Ecto neural progenitor cell (in vitro differentiated cells): Measurements from ENCODE around the gene HGF.
A peak's percentile ranks its signal among the peaks of the same experiment; 100 is the strongest.
"Not testable (repeated sequence)": the region's sequence is repeated elsewhere in the genome, so short reads cannot be mapped to it uniquely, and the experiment has no call there.

Experiments
- DNase-seq: peaks from one replicate; pipeline ENCODE4 v3.0.0-alpha.2; 2018; ENCODE audit warnings: low spot score

HGF gene

GRCh38 chr7:81776161-81776560 lies 6.3 kb upstream of the HGF start:
- no peak for DNase-seq

GRCh38 chr7:81775560-81775959 lies 5.7 kb upstream of the HGF start:
- DNase-seq = no peak

GRCh38 chr7:81774551-81774950 lies 4.7 kb upstream of the HGF start:
- DNase-seq = no peak

- DNase-seq = no peak
Measured at GRCh38 chr7:81770728-81771223, 929 bp upstream of the HGF start.

GRCh38 chr7:81768951-81769778 lies 682 bp downstream of the HGF start:
- no peak for DNase-seq

- DNase-seq = no peak
Measured at GRCh38 chr7:81767926-81768325, 1.9 kb downstream of the HGF start.

GRCh38 chr7:81761821-81762220 lies 8.0 kb downstream of the HGF start:
- DNase-seq = peak; percentile 48

- no peak for DNase-seq
Measured at GRCh38 chr7:81761031-81761430, 8.8 kb downstream of the HGF start.

GRCh38 chr7:81754918-81755696 lies 14.7 kb downstream of the HGF start:
- DNase-seq = no peak

GRCh38 chr7:81753392-81753791 lies 16.5 kb downstream of the HGF start:
- DNase-seq = no peak

GRCh38 chr7:81752318-81752714 lies 17.5 kb downstream of the HGF start:
- no peak for DNase-seq

- no peak for DNase-seq
Measured at GRCh38 chr7:81751619-81752317, 18.1 kb downstream of the HGF start.

GRCh38 chr7:81745637-81746036 lies 24.2 kb downstream of the HGF start:
- DNase-seq = no peak

- DNase-seq = no peak
Measured at GRCh38 chr7:81744389-81744788, 25.5 kb downstream of the HGF start.

- no peak for DNase-seq
Measured at GRCh38 chr7:81743665-81744064, 26.2 kb downstream of the HGF start.

- DNase-seq = no peak
Measured at GRCh38 chr7:81743201-81743600, 26.6 kb downstream of the HGF start.

- DNase-seq = no peak
Measured at GRCh38 chr7:81740403-81740802, 29.4 kb downstream of the HGF start.

- no peak for DNase-seq
Measured at GRCh38 chr7:81736091-81736490, 33.8 kb downstream of the HGF start.

GRCh38 chr7:81725812-81726127 lies 44.1 kb downstream of the HGF start:
- no peak for DNase-seq

- DNase-seq = no peak
Measured at GRCh38 chr7:81725003-81725811, 44.6 kb downstream of the HGF start.

- not testable (repeated sequence) for DNase-seq
Measured at GRCh38 chr7:81722250-81722649, 47.6 kb downstream of the HGF start.

- no peak for DNase-seq
Measured at GRCh38 chr7:81721437-81721836, 48.4 kb downstream of the HGF start.
